RWPE1 (cell line): ENCODE results near the gene IPMK.

ENCODE experiments used
- CTCF ChIA-PET: fragments of 350-600 bp; sonication (Branson Sonifier 250); formaldehyde crosslinking; extraction: SDS; loops from one replicate; lab custom pipeline; 2021; lab: Yijun Ruan, JAX
- POLR2A ChIA-PET: fragments of 400-600 bp; formaldehyde crosslinking; extraction: SDS; loops from one replicate; lab custom pipeline; 2020; ENCODE audit warnings: antibody characterized with exemption; ENCODE audit not compliant: low non-redundant PET; lab: Yijun Ruan, JAX
- DNase-seq: peaks from one replicate; pipeline ENCODE4 v3.0.0; 2012; ENCODE audit warnings: low spot score
- H3K27ac ChIP-seq: fragments of 450-650 bp; 2 replicates; pipeline ENCODE4 v1.5.1; 2017
- CTCF ChIP-seq: fragments of 450-650 bp; conservative IDR thresholded peaks from 2 replicates; pipeline ENCODE4 v1.5.1; 2017; ENCODE audit warnings: low read depth, mild to moderate bottlenecking

Gene IPMK

GRCh38 chr10:58152673-58153263 is 114.9 kb downstream of the IPMK start:
- POLR2A ChIA-PET = no interaction called here
- peak; percentile 20 for DNase-seq
- H3K27ac ChIP-seq = no peak overlapping the region
- CTCF ChIA-PET = interaction anchor here (0.6 to 1.5 kb wide), 4 partner anchors 10 to 631 kb away, joined by 3 to 7 read pairs (median 3); no protein-coding TSS in a partner anchor
- peak; percentile 66 for TF ChIP-seq CTCF

- no peak for DNase-seq
- TF ChIP-seq CTCF = no peak
- no peak overlapping the region for H3K27ac ChIP-seq
- ChIA-PET POLR2A (no interaction called here), CTCF (no interaction called here)
Observed at GRCh38 chr10:58150290-58150689, 117.4 kb downstream of the IPMK start.

GRCh38 chr10:58143944-58144343 is 123.8 kb downstream of the IPMK start:
- no peak overlapping the region for H3K27ac ChIP-seq
- ChIA-PET POLR2A (no interaction called here), CTCF (no interaction called here)
- no peak for DNase-seq
- no peak for TF ChIP-seq CTCF
